Renal pelvis (tissue), 4 donors: Measurements from ENCODE around the gene NARF. TPM values are rescaled to one million over a fixed set of nuclear protein-coding genes. Genes with fewer than 3 reads are reported as not detected.
A peak's percentile ranks its signal among the peaks of the same experiment; 100 is the strongest.

Experiments used
- DNase-seq: peaks from one replicate; pipeline ENCODE4 v3.0.0-alpha.2; 2013
- polyA plus RNA-seq, 3 donors: library from polyadenylated mRNA; unstranded; fragments of 120-200 nt; gene quantifications; one replicate each; pipeline ENCODE4 v1.2.1, GENCODE V29; 2013; ENCODE audit not compliant: insufficient read length in 3 of 3

NARF gene
- polyA plus RNA-seq, 3 donors = 95.4 to 104 (median 98.2) TPM

GRCh38 chr17:82465023-82465603 is 6.6 kb downstream of the NARF start:
- DNase-seq = no peak

- DNase-seq = no peak
Observed at GRCh38 chr17:82468692-82469091, 10.2 kb downstream of the NARF start.

- DNase-seq = no peak
Observed at GRCh38 chr17:82470065-82470464, 11.5 kb downstream of the NARF start.

- DNase-seq = no peak
Observed at GRCh38 chr17:82474223-82475010, 15.9 kb downstream of the NARF start.

- DNase-seq = no peak
Observed at GRCh38 chr17:82475458-82475857, 16.9 kb downstream of the NARF start.

GRCh38 chr17:82477934-82478333 is 19.4 kb downstream of the NARF start:
- no peak for DNase-seq

GRCh38 chr17:82479602-82480001 is 21.1 kb downstream of the NARF start:
- no peak for DNase-seq

GRCh38 chr17:82480318-82480717 is 21.8 kb downstream of the NARF start:
- no peak for DNase-seq

GRCh38 chr17:82483204-82483660 is 24.7 kb downstream of the NARF start:
- no peak for DNase-seq

- DNase-seq = no peak
Observed at GRCh38 chr17:82483836-82484235, 25.3 kb downstream of the NARF start.

GRCh38 chr17:82486231-82487094 is 27.9 kb downstream of the NARF start:
- DNase-seq = no peak

- DNase-seq = no peak
Observed at GRCh38 chr17:82487910-82488309, 29.4 kb downstream of the NARF start.

- DNase-seq = no peak
Observed at GRCh38 chr17:82489117-82489516, 30.6 kb downstream of the NARF start.

GRCh38 chr17:82489851-82490511 is 31.4 kb downstream of the NARF start:
- DNase-seq = no peak

- DNase-seq = no peak
Observed at GRCh38 chr17:82490512-82491195, 32.1 kb downstream of the NARF start.

- DNase-seq = no peak
Observed at GRCh38 chr17:82491196-82491530, 32.6 kb downstream of the NARF start.

- DNase-seq = no peak
Observed at GRCh38 chr17:82491533-82491932, 33.0 kb downstream of the NARF start.

GRCh38 chr17:82492643-82493225 is 34.2 kb downstream of the NARF start:
- DNase-seq = no peak

- no peak for DNase-seq
Observed at GRCh38 chr17:82493226-82493781, 34.8 kb downstream of the NARF start.

GRCh38 chr17:82494236-82495055 is 35.9 kb downstream of the NARF start:
- DNase-seq = peak; percentile 79
